Airway epithelial cell (primary cell): ENCODE measurements around the gene IWS1. TPM values are rescaled to one million over a fixed set of nuclear protein-coding genes. Genes with fewer than 3 reads are reported as not detected.

Experiments
- total RNA-seq: library from RNA; depleted of rRNA; stranded (reverse); fragments of >200 nt; gene quantifications from 2 replicates; pipeline ENCODE4 v1.2.3, GENCODE V29; 2015

The IWS1 gene
- 32.7 and 39.2 TPM in 2 replicates for total RNA-seq

GRCh38 chr2:127526132-127527000 is at the start of gene IWS1:
Gene IWS1 (minus strand): TSS chr2:127526489. CDS start chr2:127526208, 281 bp downstream.

GRCh38 chr2:127535422-127535901 is 9.2 kb upstream of the IWS1 start, which contains the start of gene MYO7B:
Gene MYO7B (plus strand): TSS chr2:127535683. CDS start chr2:127559723, 24,040 bp downstream.

Other genes starting within 250 kb of the IWS1 start
- 17.9 and 23.1 TPM in 2 replicates for gene ERCC3, start 232.3 kb downstream of the IWS1 start, total RNA-seq
- 18.8 and 26.9 TPM in 2 replicates for gene MAP3K2, start 138.5 kb downstream of the IWS1 start, total RNA-seq
- 1.3 and 2.4 TPM in 2 replicates for gene PROC, start 108.1 kb downstream of the IWS1 start, total RNA-seq
- not detected in 2 replicates for gene MYO7B, start 9.2 kb upstream of the IWS1 start, total RNA-seq
- not detected in 2 replicates for gene GPR17, start 119.7 kb upstream of the IWS1 start, total RNA-seq
- not detected in 2 replicates for gene LIMS2, start 149.0 kb upstream of the IWS1 start, total RNA-seq
- 4.9 and 7.9 TPM in 2 replicates for gene SFT2D3, start 175.0 kb upstream of the IWS1 start, total RNA-seq